ENCODE data around the gene SSBP3. TPM values are rescaled to one million over a fixed set of nuclear protein-coding genes. Genes with fewer than 3 reads are reported as not detected.
A peak's percentile ranks its signal among the peaks of the same experiment; 100 is the strongest.

SSBP3 gene
- total and polyA plus RNA-seq, 2 donors from 2014 or later, result 33.3 to 49.6 TPM

DNA sequence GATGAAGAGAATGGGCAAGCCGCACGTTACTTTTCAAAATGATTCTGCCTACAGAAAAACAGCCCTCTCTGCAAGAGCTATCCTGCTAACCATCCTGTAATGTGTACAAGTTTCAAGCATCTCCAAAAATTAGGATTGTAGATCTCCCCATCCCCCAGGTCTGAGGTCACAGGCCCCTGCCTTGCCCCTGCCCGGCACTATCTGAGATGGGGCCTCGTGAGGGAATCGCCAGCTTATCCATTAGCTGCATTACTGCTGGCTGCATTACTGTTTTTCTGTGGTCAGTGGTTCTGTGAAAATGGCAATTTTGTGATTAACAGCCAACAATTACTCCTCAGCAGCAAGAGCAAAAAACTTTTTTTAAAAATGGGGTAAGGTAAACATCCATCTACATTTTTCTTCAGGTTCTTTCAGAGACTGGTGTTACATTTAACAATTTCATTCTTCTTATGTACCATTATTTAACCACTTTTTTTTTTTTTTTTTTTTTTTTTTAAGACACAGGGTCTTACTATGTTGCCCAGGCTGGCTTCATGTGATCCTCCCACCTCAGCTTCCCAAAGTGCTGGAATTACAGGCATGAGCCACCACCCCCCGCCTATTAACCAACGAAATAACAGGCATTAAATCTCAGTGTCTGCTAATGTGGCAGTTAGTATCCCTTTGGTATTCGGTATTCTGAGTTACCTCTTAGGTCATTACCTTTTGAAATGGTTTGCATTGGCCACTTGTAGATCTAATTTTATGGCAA is 122.4 kb downstream of the SSBP3 start:
- intact Hi-C loops (cut with DNase I), result no loop called here
- H3K9ac ChIP-seq (ENCODE audit: low read length in 3 of 3), result no peak overlapping the region

GRCh38 chr1:54282101-54282847 is 123.9 kb downstream of the SSBP3 start:
- Histone ChIP-seq H3K27me3 (ENCODE audit: control insufficient read depth, insufficient read depth, low read length) (no peaks in the 10 kb centered on the region), H3K9ac (ENCODE audit: low read length in 3 of 3) (no peak overlapping the region), H3K4me1 (ENCODE audit: control insufficient read depth in 2 of 3, insufficient read depth in 2 of 3, low read depth in 1 of 3, low read length in 3 of 3) (peaks cover 5 to 47% (median 40%) of the 10 kb centered on the region in 3 donors), H3K27ac (ENCODE audit: low read depth in 2 of 2, low read length in 2 of 2) (no peak overlapping the region), H3K9me3 (ENCODE audit: control insufficient read depth in 2 of 3, insufficient read depth in 1 of 3, low read length in 3 of 3) (no peaks in the 10 kb centered on the region), H3K4me3 (ENCODE audit: low read length in 3 of 3) (no peak overlapping the region), H3K36me3 (ENCODE audit: control insufficient read depth in 2 of 3, insufficient read depth in 3 of 3, low read length in 3 of 3) (no peaks in the 10 kb centered on the region)
- intact Hi-C loops (cut with DNase I), result no loop called here
- TF ChIP-seq CTCF (IDR thresholded peaks at IDR 0.05; ENCODE audit: borderline replicate concordance, extremely low read depth, insufficient read depth), result no peak
- peak in 1 of 5 donors; percentile 63 for DNase-seq
- FAIRE-seq, result no peak

More for the DNA sequence above, 122.4 kb downstream of the SSBP3 start:
- Histone ChIP-seq H3K27ac (ENCODE audit: low read depth in 2 of 2, low read length in 2 of 2) (no peak overlapping the region), H3K4me3 (ENCODE audit: low read length in 3 of 3) (no peak overlapping the region), H3K9me3 (ENCODE audit: control insufficient read depth in 2 of 3, insufficient read depth in 1 of 3, low read length in 3 of 3) (no peaks in the 10 kb centered on the region), H3K27me3 (ENCODE audit: control insufficient read depth, insufficient read depth, low read length) (no peaks in the 10 kb centered on the region), H3K4me1 (ENCODE audit: control insufficient read depth in 2 of 3, insufficient read depth in 2 of 3, low read depth in 1 of 3, low read length in 3 of 3) (peaks cover 2 to 40% (median 24%) of the 10 kb centered on the region in 3 donors), H3K36me3 (ENCODE audit: control insufficient read depth in 2 of 3, insufficient read depth in 3 of 3, low read length in 3 of 3) (no peaks in the 10 kb centered on the region)
- FAIRE-seq, result no peak
- peak in 1 of 5 donors; percentile 13 for DNase-seq
- no peak for TF ChIP-seq CTCF (IDR thresholded peaks at IDR 0.05; ENCODE audit: borderline replicate concordance, extremely low read depth, insufficient read depth)

DNA sequence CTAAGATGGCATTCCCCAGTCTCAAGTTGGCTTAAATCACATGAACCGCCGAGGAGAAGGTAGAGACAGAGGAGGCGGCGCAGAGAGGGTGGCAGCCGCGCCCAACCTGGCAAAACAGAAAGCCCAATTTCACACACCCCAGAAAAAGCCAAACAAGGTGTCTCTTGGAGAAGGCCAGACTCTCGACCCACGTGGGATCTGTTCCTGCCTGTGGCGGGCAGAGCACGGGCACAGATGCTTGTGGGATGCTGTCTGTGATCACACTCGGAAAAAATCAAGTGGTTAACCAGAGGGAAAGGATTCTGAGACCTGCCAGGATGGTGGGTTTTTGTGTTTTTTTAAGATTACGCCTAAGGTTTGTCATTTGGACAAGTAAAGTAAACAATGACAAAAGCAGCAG is 125.5 kb downstream of the SSBP3 start:
- Histone ChIP-seq H3K27me3 (ENCODE audit: control insufficient read depth, insufficient read depth, low read length) (no peaks in the 10 kb centered on the region), H3K4me3 (ENCODE audit: low read length in 3 of 3) (no peak overlapping the region), H3K36me3 (ENCODE audit: control insufficient read depth in 2 of 3, insufficient read depth in 3 of 3, low read length in 3 of 3) (no peaks in the 10 kb centered on the region), H3K9ac (ENCODE audit: low read length in 3 of 3) (no peak overlapping the region), H3K27ac (ENCODE audit: low read depth in 2 of 2, low read length in 2 of 2) (peak overlapping the region in 1 of 2 donors; percentile 95), H3K4me1 (ENCODE audit: control insufficient read depth in 2 of 3, insufficient read depth in 2 of 3, low read depth in 1 of 3, low read length in 3 of 3) (peaks cover 6 to 48% (median 37%) of the 10 kb centered on the region in 3 donors), H3K9me3 (ENCODE audit: control insufficient read depth in 2 of 3, insufficient read depth in 1 of 3, low read length in 3 of 3) (no peaks in the 10 kb centered on the region)
- DNase-seq (peak in 1 of 5 donors; percentile 15), FAIRE-seq (no peak)
- intact Hi-C loops (cut with DNase I), result no loop called here
- TF ChIP-seq CTCF (IDR thresholded peaks at IDR 0.05; ENCODE audit: borderline replicate concordance, extremely low read depth, insufficient read depth), result no peak
